Suprapubic skin (tissue), 3 donors: Measurements from ENCODE around the gene PLA2G5.

Experiments
- EP300 ChIP-seq: sonication (generic); formaldehyde crosslinking; IDR thresholded peaks from one replicate; pipeline ENCODE4 v1.6.1; 2017; ENCODE audit warnings: antibody characterized with exemption
- POLR2A ChIP-seq, 2 donors: fragments of 450-650 bp; IDR thresholded peaks; one replicate each; pipeline ENCODE4 v1.6.1; 2017; ENCODE audit warnings: antibody characterized with exemption in 2 of 2, mild to moderate bottlenecking in 2 of 2, moderate library complexity in 2 of 2
- TF ChIP-seq, protein P1 (sequence below), 2 donors: fragments of 200-600 bp in 1 of 2; fragments of 450-650 bp in 1 of 2; sonication (generic) in 1 of 2; IDR thresholded peaks; one replicate each; pipeline ENCODE4 v1.5.1; 2016 to 2019; ENCODE audit warnings: antibody characterized with exemption in 2 of 2, mild to moderate bottlenecking in 1 of 2, moderate library complexity in 1 of 2

DNA sequence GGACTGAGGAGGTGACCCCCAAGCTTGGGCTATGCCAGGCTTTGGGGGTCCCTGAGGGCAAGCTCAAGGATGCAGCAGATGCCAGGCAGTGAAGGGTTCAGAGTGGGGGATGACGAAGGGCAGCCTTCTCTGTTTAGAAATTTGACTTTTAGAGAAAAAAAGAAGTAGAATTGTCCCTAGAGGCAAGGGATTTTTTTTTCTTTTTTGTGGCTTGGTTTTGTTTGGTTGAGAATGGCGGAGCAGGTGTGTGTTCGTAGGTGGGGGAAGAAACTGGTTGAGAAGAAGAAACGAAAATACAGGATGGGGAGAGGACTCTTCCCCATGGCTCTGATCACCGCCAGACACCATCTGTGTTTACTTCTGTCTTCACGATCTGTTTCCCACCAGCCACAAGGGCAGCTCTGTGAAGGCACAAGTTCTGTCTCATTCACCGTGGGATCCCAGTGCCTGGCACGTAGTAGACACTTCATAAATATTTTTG, 8.2 kb downstream of the PLA2G5 start:
- TF ChIP-seq, protein P1, sequence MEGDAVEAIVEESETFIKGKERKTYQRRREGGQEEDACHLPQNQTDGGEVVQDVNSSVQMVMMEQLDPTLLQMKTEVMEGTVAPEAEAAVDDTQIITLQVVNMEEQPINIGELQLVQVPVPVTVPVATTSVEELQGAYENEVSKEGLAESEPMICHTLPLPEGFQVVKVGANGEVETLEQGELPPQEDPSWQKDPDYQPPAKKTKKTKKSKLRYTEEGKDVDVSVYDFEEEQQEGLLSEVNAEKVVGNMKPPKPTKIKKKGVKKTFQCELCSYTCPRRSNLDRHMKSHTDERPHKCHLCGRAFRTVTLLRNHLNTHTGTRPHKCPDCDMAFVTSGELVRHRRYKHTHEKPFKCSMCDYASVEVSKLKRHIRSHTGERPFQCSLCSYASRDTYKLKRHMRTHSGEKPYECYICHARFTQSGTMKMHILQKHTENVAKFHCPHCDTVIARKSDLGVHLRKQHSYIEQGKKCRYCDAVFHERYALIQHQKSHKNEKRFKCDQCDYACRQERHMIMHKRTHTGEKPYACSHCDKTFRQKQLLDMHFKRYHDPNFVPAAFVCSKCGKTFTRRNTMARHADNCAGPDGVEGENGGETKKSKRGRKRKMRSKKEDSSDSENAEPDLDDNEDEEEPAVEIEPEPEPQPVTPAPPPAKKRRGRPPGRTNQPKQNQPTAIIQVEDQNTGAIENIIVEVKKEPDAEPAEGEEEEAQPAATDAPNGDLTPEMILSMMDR (IDR thresholded peaks at IDR 0.05), result no peak
- TF ChIP-seq EP300 (no peak), POLR2A (IDR thresholded peaks at IDR 0.05) (no peak)
